ENCODE measurements around the gene HRC.
"Not testable (repeated sequence)": the region's sequence is repeated elsewhere in the genome, so short reads cannot be mapped to it uniquely, and the experiment has no call there.

HRC gene

DNA sequence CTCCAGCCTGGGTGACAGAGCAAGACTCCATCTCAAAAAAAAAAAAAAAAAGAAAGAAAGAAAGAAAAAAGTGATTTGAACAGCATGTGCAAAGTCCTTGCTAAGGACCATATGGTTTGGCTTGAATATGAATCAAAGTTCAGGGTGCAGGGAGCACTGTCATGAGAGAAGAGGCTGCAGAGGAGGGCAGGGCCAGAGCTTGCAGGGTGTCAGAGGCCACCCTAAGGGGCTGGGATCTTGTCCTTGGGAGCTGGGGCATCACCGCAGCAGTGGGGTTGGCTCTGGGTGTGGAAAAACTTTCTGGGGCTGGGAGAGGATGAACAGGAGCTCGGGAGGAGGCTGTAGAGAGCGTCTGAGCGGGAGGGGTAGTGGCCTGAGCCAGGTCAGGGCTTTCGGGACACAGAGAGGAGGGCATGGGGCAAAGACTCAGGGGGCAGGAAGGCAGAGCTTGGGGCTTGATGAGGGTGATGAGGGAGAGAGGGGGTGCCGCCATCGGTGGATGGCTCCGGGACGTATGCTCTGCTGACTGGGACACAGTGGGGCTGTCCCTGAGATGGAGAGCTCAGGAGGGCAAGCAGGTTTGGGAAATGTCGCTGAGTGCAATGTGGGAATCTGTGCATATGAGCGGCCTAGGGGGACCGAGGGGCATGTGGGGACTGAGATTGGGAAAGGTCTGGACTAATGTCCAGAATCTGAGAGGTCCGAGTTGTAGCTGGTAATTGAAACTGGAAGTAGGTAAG lies 5.4 kb upstream of the HRC start:
- no peak for DNase-seq (ENCODE audit: low read depth in 2 of 2)

- DNase-seq (ENCODE audit: low read depth in 2 of 2) = no peak
These were observed 2.4 kb upstream of the HRC start, which contains the start of gene TRPM4 for GRCh38 chr19:49157445-49158224. Gene TRPM4, plus strand, starts transcription at chr19:49157792. Its CDS starts 75 bp downstream, at chr19:49157867.

- DNase-seq (ENCODE audit: low read depth in 2 of 2) = no peak
These were observed 687 bp upstream of the HRC start for GRCh38 chr19:49155820-49156346.

GRCh38 chr19:49154279-49154678 lies 917 bp downstream of the HRC start:
- DNase-seq (ENCODE audit: low read depth in 2 of 2) = no peak

GRCh38 chr19:49153167-49153809 lies 1.9 kb downstream of the HRC start:
- DNase-seq (ENCODE audit: low read depth in 2 of 2) = no peak

DNA sequence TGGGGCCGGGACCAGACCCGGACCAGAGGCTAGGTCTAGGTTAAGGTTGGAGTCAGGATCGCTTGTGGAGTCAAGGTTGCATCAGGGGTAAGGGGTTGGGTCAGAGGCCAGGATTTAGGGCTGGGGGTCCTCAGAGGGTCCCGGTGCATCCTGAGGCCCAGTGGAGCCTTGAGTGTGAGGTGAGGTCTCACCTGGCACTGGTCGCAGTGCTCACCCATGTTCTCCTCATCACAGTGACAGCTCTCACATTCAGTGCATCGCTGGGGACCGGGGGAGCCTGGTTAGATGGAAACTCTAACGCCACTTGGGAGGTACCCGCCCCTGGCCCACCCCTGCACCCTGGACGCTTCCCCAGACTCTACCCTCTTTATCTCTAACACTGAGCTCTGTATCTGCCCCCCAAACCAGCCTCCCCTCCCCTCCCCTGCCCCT lies 3.1 kb downstream of the HRC start:
- DNase-seq (ENCODE audit: low read depth in 2 of 2) = no peak

- DNase-seq (ENCODE audit: low read depth in 2 of 2) = no peak
These were observed 3.7 kb downstream of the HRC start for GRCh38 chr19:49151267-49152118.

DNA sequence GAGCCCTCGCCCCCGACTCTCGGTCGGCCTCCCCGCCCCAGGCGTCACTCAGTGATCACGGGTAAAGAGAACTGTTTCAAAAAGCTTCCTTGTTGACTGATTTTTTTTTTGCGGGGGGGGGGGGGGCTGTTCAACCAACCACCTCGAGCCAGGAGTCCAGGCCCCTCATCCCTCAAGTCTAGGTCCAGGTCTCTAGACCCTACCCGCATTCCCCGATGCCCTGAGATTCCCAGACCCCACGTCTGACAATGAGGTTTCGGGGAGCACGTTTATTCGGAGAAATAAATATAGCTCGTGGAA lies 4.3 kb downstream of the HRC start:
- DNase-seq (ENCODE audit: low read depth in 2 of 2) = no peak

GRCh38 chr19:49150106-49150943 lies 4.9 kb downstream of the HRC start:
- no peak for DNase-seq (ENCODE audit: low read depth in 2 of 2)

DNA sequence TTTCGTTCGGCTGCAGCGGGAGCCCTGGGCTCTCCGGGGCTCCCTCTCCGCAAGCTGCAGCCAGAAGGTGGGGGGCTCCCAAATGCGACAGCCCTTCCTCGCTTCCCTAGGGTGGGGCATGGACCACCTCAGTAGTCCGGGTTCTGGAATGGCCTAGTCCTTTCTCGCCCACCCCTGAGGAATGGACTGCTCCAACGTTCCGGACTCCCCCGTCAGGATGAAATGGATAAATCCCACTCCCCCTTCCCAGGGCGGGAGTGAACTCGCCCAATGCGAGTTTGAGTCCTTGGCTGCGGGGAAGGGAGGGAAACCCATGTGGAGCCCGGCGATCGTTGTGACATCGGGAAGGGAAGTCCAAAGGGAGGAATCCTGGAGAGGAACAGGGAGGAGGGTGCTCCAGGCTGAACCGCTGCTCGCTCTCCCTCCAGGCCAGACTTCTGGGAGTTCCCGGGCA lies 5.5 kb downstream of the HRC start:
- DNase-seq (ENCODE audit: low read depth in 2 of 2) = no peak

- peak; percentile 70 to 71 for DNase-seq (ENCODE audit: low read depth in 2 of 2)
These were observed 6.2 kb downstream of the HRC start for GRCh38 chr19:49148784-49149651.

DNA sequence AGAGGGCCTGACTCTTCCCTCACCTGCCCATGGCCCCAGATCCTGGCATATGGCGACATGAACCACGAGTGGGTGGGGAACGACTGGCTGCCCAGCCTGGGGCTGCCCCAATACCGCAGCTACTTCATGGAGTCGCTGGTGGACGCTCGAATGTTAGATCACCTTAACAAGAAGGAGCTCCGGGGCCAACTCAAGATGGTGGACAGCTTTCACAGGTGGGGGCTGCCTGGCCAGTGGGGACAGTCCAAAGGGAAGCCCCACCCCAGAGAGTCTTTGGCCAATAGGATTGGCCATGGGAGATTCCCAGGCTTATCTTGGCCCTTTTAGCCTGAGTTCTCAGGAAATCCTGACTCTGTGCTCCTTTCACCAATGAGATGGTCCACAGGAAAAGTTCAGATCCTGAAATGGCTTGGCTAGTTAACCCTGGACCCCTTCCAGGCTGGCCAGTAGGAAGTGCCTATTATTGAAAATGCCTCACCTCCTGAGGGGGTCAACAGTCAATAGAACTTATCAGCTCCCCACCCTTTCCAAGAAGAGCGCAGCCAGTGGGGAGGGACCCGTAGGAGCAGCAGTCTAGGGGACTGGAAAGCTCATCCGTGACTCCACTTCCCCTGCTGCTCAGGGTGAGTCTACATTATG lies 7.0 kb downstream of the HRC start:
- DNase-seq (ENCODE audit: low read depth in 2 of 2) = no peak

DNA sequence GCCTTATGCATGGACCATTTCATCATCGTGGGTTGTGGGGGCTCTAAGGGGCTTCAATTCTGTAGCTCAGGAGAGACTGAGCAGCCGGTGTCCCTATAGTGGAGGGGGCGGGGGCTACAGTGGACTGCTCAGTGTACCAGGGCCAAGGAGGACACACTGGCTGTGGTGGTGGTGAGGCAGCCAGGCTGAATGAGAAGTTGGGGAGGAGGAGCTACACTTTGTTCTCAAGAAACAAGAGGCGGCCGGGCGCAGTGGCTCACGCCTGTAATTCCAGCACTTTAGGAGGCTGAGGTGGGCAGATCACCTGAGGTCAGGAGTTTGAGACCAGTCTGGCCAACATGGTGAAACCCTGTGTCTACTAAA lies 8.8 kb downstream of the HRC start:
- not testable (repeated sequence) for DNase-seq (ENCODE audit: low read depth in 2 of 2)

DNA sequence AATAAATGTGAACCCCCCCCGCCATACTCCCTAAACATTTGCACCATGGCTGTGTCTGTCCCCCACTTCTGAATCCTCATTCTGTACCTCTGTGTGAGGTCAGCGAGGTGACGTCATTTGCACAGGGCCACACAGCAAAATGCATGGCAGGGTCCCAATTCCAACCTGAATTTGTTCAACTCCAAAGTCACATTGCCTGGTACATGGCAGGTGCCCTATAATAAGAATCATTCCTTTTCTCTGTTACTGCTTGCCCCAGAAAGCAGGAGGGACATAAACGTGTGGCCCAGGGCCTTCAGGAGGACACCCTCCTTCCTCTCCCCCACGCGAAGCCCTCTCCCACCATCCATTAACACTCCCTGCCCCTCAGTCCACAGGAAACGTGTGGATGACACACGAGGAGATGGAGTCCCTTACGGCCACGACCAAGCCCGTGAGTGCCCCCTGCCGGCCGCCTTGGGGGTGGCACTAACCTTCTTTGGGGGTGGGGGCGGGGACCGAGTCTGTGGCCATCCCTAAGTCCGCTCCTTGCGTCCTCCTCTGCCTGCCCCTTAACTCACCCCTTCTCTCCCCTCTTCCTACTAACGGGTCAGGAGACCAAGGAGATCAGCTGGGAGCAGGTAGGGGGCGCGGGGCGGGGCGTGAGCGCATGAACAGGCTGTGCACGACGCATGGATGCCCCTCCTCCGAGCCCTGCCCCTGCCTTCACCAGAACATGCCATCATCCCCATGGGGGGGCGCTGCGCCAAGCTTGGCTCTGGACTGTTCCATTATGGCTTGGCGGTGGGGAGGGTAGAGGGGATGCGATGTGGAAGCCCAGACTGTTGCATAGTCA lies 9.4 kb downstream of the HRC start:
- peak; percentile 48 to 63 for DNase-seq (ENCODE audit: low read depth in 2 of 2)

- peak; percentile 66 to 76 for DNase-seq (ENCODE audit: low read depth in 2 of 2)
These were observed 12.3 kb downstream of the HRC start for GRCh38 chr19:49142866-49143335.

- DNase-seq (ENCODE audit: low read depth in 2 of 2) = no peak
These were observed 13.8 kb downstream of the HRC start for GRCh38 chr19:49141352-49141751.

GRCh38 chr19:49140951-49141350 lies 14.2 kb downstream of the HRC start:
- DNase-seq (ENCODE audit: low read depth in 2 of 2) = no peak

- no peak for DNase-seq (ENCODE audit: low read depth in 2 of 2)
These were observed 18.4 kb downstream of the HRC start for GRCh38 chr19:49136771-49137171.

All from stimulated activated CD8-positive, alpha-beta memory T cell treated with anti-CD3 and anti-CD28 coated beads, Interleukin-15, amount 100 ng/mL, for 48 hours (primary cell).